Naive thymus-derived CD4-positive, alpha-beta T cell (primary cell): ENCODE measurements around the gene FALEC. TPM values are rescaled to one million over a fixed set of nuclear protein-coding genes. Genes with fewer than 3 reads are reported as not detected.
A peak's percentile ranks its signal among the peaks of the same experiment; 100 is the strongest.

ENCODE experiments used
- ATAC-seq: fragments of 150-1000 bp; cut with Tn5 transposase; 2 replicates; pipeline ENCODE4 v1.10.0; 2021; ENCODE audit warnings: mild to moderate bottlenecking, moderate library complexity
- CTCF ChIA-PET: fragments of 350-600 bp; sonication (Branson Sonifier 250); formaldehyde crosslinking; loops from one replicate; lab custom pipeline; 2021; ENCODE audit warnings: antibody characterized with exemption; lab: Charles Lee
- POLR2A ChIA-PET: fragments of 350-600 bp; sonication (Branson Sonifier 250); formaldehyde crosslinking; loops from one replicate; lab custom pipeline; 2021; ENCODE audit warnings: antibody characterized with exemption, inconsistent platforms; lab: Charles Lee
- DNase-seq, 9 donors: peaks; one replicate each; pipeline versions ENCODE4 v3.0.0 to v3.0.0-alpha.2; 2020 to 2022; ENCODE audit warnings: mixed read lengths in 1 of 9
- H3K27ac ChIP-seq: one replicate; pipeline ENCODE4 v1.7.0; 2013; ENCODE audit warnings: mild to moderate bottlenecking, low read depth, low read length, moderate library complexity
- H3K27me3 ChIP-seq, 2 donors: one replicate each; pipeline ENCODE4 v1.7.0; 2013; ENCODE audit warnings: low read length in 2 of 2, mild to moderate bottlenecking in 2 of 2, moderate library complexity in 2 of 2; ENCODE audit not compliant: control insufficient read depth in 2 of 2, insufficient read depth in 2 of 2
- H3K36me3 ChIP-seq, 3 experiments: 1 replicate in 2 of 3; 2 replicates in 1 of 3; pipeline ENCODE4 v1.7.0; 2013; ENCODE audit warnings: low read length in 3 of 3, mild to moderate bottlenecking in 3 of 3, moderate library complexity in 1 of 3; ENCODE audit not compliant: insufficient read depth in 3 of 3, control insufficient read depth in 2 of 3
- H3K4me1 ChIP-seq, 2 donors: one replicate each; pipeline ENCODE4 v1.7.0; 2013; ENCODE audit warnings: low read length in 2 of 2, mild to moderate bottlenecking in 2 of 2, moderate library complexity in 1 of 2; ENCODE audit not compliant: control insufficient read depth in 2 of 2, insufficient read depth in 2 of 2
- H3K4me3 ChIP-seq: 2 replicates; pipeline ENCODE4 v1.7.0; 2013; ENCODE audit warnings: mild to moderate bottlenecking, low read length
- H3K9me3 ChIP-seq, 3 experiments: 1 replicate in 2 of 3; 2 replicates in 1 of 3; pipeline ENCODE4 v1.7.0; 2013; ENCODE audit warnings: low read length in 3 of 3; ENCODE audit not compliant: control insufficient read depth in 2 of 3
- H3K27ac Mint-ChIP-seq, 9 donors: one replicate each; pipeline ENCODE4 v1.8.0; 2020 to 2022; ENCODE audit warnings: mixed read lengths in 9 of 9, mild to moderate bottlenecking in 8 of 9, moderate library complexity in 5 of 9, inconsistent platforms in 2 of 9
- H3K27me3 Mint-ChIP-seq, 5 donors: one replicate each; pipeline ENCODE4 v1.8.0; 2021 to 2022; ENCODE audit warnings: mixed read lengths in 5 of 5, mild to moderate bottlenecking in 1 of 5
- H3K36me3 Mint-ChIP-seq, 5 donors: one replicate each; pipeline ENCODE4 v1.8.0; 2020 to 2022; ENCODE audit warnings: mixed read lengths in 5 of 5, mild to moderate bottlenecking in 3 of 5, inconsistent platforms in 1 of 5
- H3K4me1 Mint-ChIP-seq, 7 donors: one replicate each; pipeline ENCODE4 v1.8.0; 2020 to 2022; ENCODE audit warnings: mixed read lengths in 7 of 7, mild to moderate bottlenecking in 3 of 7, inconsistent platforms in 1 of 7
- H3K4me3 Mint-ChIP-seq, 10 donors: one replicate each; pipeline ENCODE4 v1.8.0; 2020 to 2022; ENCODE audit warnings: mild to moderate bottlenecking in 10 of 10, mixed read lengths in 10 of 10, moderate library complexity in 6 of 10, inconsistent platforms in 2 of 10
- H3K9me3 Mint-ChIP-seq, 11 donors: one replicate each; pipeline ENCODE4 v1.8.0; 2020 to 2022; ENCODE audit warnings: mixed read lengths in 11 of 11, mild to moderate bottlenecking in 4 of 11, inconsistent platforms in 1 of 11, moderate library complexity in 1 of 11
- intact Hi-C, 2 donors: fragments of 100-400 bp; cut with micrococcal nuclease; formaldehyde crosslinking; loops; one replicate each; pipeline ENCODE4 v1.15.1; 2023
- polyA plus RNA-seq, 2 donors: library from polyadenylated mRNA; unstranded; fragments of 300-500 nt; fragmentation: Illumina TruSeq; gene quantifications; one replicate each; pipeline ENCODE4 v1.2.3, GENCODE V29; 2021
- total RNA-seq, 6 experiments: library from RNA in 5 of 6; stranded (reverse) in 5 of 6; gene quantifications; 1 replicate in 5 of 6; 2 replicates in 1 of 6; pipeline ENCODE4 v1.2.3 and lab custom pipeline; 2021 to 2026

Gene FALEC
- total and polyA plus RNA-seq, 7 experiments from 2014 or later, result 0.44 to 2.5 (median 0.76) TPM; not detected in 4

DNA sequence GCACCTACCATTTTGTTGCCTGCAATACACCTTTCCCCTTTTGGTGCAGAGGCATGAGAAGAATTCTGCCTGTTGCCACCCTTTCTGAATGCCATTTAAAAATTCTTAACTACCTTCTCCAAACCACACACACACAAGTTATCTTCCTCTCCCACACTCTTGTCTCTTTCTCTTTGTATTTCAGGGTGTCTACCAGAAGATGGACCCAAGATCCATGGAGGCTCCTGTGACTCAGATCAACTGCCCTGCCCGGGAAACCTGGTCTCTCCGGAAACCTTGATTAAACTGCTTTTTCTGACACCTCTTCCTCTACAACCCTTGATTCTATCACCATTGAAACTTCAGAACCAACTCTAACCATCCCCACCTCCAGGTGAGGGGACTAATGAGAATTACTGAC is 30.7 kb upstream of the FALEC start:
- Mint-ChIP-seq H3K27ac (peak overlapping the region in 4 of 9 donors; percentile 4 to 56 (median 16)), H3K4me3 (peak overlapping the region in 7 of 10 donors; percentile 0 to 66 (median 54)), H3K4me1 (peaks cover 5 to 26% (median 21%) of the 10 kb centered on the region in 7 donors), H3K36me3 (peaks cover 0 to 7% (median 4%) of the 10 kb centered on the region in 5 donors), H3K9me3 (peaks cover 0 to 2% (median 0%) of the 10 kb centered on the region in 11 donors), H3K27me3 (no peaks in the 10 kb centered on the region)
- Histone ChIP-seq H3K27ac (no peak overlapping the region), H3K36me3 (peaks cover 0 to 10% (median 0%) of the 10 kb centered on the region in 3 experiments), H3K4me3 (no peak overlapping the region), H3K4me1 (peaks cover 4 to 8% of the 10 kb centered on the region in 2 donors), H3K27me3 (no peaks in the 10 kb centered on the region), H3K9me3 (no peaks in the 10 kb centered on the region)
- POLR2A ChIA-PET, result interaction anchor here (0.9 to 1.4 kb wide), 2 partner anchors 14 to 145 kb away, joined by 3 to 4 read pairs; partner anchors contain the start of gene ENSA
- no peak for DNase-seq
- no peak for ATAC-seq
- intact Hi-C loops, result loop anchor here (5.0 to 10.0 kb wide), 2 partner anchors 77 to 490 kb away; partner anchors contain the start of gene CERS2 (in 1 of the 2)
- CTCF ChIA-PET, result no interaction called here

DNA sequence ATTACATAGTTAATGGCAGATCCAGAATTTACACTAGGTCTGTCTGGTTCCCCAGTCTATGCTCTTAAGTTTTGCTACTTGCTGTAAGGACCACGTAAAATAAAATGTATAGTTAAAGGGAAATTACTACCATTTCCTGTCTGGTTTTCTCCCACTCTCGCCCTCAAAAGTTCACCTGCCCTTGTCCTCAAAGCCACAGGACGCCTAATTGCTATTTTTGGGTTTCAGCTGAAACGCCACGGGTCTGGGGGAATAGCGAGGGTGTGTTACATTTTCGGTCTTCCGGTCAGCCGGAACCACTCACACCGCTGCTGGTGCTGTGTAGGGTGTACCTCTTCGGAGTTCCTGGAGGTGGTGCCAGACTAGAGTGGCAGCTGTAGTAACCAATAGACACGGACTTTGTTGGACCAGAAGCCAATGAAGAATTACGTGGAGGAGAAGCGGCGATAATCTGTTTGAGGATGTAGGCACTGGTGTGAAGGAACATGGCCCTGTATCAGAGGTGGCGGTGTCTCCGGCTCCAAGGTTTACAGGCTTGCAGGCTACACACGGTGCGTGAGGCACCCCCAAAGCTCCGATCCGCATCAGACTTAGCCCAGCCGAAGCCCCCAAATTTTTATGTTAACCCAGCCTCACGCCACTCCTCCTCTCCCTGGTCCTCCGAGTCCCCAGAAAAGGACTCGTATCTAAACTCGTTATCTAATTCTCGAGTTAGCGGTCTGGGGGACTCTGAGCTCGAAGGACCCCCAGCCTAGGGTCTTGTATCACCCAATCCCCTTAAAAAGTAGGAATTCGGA is 28.4 kb upstream of the FALEC start, which contains the start of gene TARS2:
TSS of gene TARS2 (plus strand) at position 454 of the 797 bp plus-strand sequence. CDS start at position 486, 32 bp downstream.
- Histone ChIP-seq H3K36me3 (peaks cover 1 to 27% (median 8%) of the 10 kb centered on the region in 3 experiments), H3K4me3 (peak within 1 kb of the TSS; percentile 95), H3K4me1 (peaks cover 4 to 8% of the 10 kb centered on the region in 2 donors), H3K9me3 (no peaks in the 10 kb centered on the region), H3K27ac (peak within 1 kb of the TSS; percentile 83), H3K27me3 (no peaks in the 10 kb centered on the region)
- Mint-ChIP-seq H3K36me3 (peaks cover 4 to 21% (median 16%) of the 10 kb centered on the region in 5 donors), H3K9me3 (no peaks in the 10 kb centered on the region), H3K27me3 (no peaks in the 10 kb centered on the region), H3K27ac (peak within 1 kb of the TSS; percentile 92 to 100 (median 99)), H3K4me1 (peaks cover 5 to 28% (median 20%) of the 10 kb centered on the region in 7 donors), H3K4me3 (peak within 1 kb of the TSS; percentile 91 to 100 (median 96))
- DNase-seq (peak; percentile 71 to 97 (median 95)), ATAC-seq (peak; percentile 100)
- ChIA-PET POLR2A (interaction anchor here (0.5 to 2.7 kb wide), 13 partner anchors 9 to 509 kb away, joined by 3 to 20 read pairs (median 3); partner anchors contain the start of genes FALEC and RPRD2), CTCF (interaction anchor here (1.0 to 1.1 kb wide), 2 partner anchors 28 to 46 kb away, joined by 3 to 4 read pairs; no protein-coding TSS in a partner anchor)
- intact Hi-C loops, result loop anchor here (1.0 to 10.0 kb wide), 12 partner anchors 23 to 860 kb away; partner anchors contain the start of genes FALEC (in 2 of the 2), ARNT (in 1 of the 2), CERS2 (in 1 of the 2) and ENSA (in 1 of the 2)

DNA sequence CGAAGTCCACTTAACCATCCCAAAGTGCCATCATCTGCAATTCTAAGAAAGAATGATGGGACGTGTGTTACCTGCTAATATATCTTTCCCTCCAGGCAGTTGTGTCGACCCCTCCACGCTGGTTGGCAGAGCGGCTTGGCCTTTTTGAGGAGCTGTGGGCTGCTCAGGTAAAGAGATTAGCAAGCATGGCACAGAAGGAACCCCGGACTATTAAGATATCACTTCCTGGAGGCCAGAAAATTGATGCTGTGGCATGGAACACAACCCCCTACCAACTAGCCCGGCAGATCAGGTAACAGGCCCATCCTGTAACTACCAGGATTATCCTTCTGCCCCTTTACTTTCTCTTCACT is 27.8 kb upstream of the FALEC start:
- ChIA-PET CTCF (interaction anchor here (0.6 to 1.1 kb wide), 2 partner anchors 31 to 45 kb away, joined by 3 to 4 read pairs; no protein-coding TSS in a partner anchor), POLR2A (interaction anchor here (0.6 to 2.7 kb wide), 10 partner anchors 8 to 489 kb away, joined by 3 to 20 read pairs (median 4); partner anchors contain the start of genes FALEC and RPRD2)
- ATAC-seq, result no peak
- H3K4me3 ChIP-seq, result peak overlapping the region; percentile 95
- DNase-seq, result no peak
- H3K36me3 Mint-ChIP-seq, result peaks cover 4 to 21% (median 16%) of the 10 kb centered on the region in 5 donors
- no peaks in the 10 kb centered on the region for H3K27me3 ChIP-seq
- H3K27ac Mint-ChIP-seq, result peak overlapping the region; percentile 92 to 100 (median 99)
- peak overlapping the region; percentile 83 for H3K27ac ChIP-seq
- no peaks in the 10 kb centered on the region for H3K9me3 ChIP-seq
- H3K36me3 ChIP-seq, result peaks cover 5 to 33% (median 8%) of the 10 kb centered on the region in 3 experiments
- peaks cover 5 to 28% (median 20%) of the 10 kb centered on the region in 7 donors for H3K4me1 Mint-ChIP-seq
- peaks cover 4 to 8% of the 10 kb centered on the region in 2 donors for H3K4me1 ChIP-seq
- no peaks in the 10 kb centered on the region for H3K27me3 Mint-ChIP-seq
- intact Hi-C loops, result loop anchor here (1.0 to 10.0 kb wide), 12 partner anchors 23 to 859 kb away; partner anchors contain the start of genes FALEC (in 2 of the 2), ARNT (in 1 of the 2), CERS2 (in 1 of the 2) and ENSA (in 1 of the 2)
- no peaks in the 10 kb centered on the region for H3K9me3 Mint-ChIP-seq
- peak overlapping the region; percentile 91 to 100 (median 96) for H3K4me3 Mint-ChIP-seq

DNA sequence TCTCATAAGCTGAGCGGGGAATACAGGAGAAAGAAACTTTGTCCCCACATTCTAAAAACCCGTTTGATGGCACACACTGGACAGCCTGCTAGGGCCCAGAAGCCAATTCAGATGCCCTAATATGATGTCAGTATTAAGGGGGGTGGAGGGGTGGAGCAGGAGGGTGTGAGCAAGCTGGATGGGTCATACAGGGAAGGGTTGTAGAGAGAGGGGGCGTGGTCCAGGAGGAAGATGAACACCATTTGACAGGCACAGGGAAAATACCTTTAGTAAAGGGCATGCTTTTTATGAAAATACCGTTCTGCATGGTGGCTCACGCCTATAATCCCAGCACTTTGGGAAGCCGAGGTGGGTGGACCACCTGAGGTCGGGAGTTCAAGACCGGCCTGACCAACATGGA is 22.4 kb upstream of the FALEC start:
- CTCF ChIA-PET, result interaction anchor here (0.7 kb wide), 1 partner anchor 31 kb away, joined by 3 read pairs; no protein-coding TSS in a partner anchor
- ATAC-seq, result no peak

DNA sequence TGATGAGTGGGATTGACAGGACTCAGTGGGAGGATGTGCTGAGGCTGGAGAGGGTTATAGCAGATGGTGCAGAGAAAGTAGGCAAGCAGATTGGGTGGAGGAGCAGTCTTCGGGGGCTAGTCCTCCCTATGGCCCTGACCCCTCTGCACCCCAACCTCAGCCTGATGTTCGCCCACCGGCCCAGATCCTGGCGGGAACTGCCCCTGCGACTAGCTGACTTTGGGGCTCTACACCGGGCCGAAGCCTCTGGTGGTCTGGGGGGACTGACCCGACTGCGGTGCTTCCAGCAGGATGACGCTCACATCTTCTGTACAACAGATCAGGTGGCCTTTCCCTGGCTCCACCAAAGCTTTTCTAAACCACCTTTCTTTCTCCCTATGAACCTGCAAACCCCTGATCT is 17.2 kb upstream of the FALEC start:
- peaks cover 3 to 67% (median 14%) of the 10 kb centered on the region in 3 experiments for H3K36me3 ChIP-seq
- H3K27ac ChIP-seq, result no peak overlapping the region
- H3K36me3 Mint-ChIP-seq, result peaks cover 15 to 43% (median 20%) of the 10 kb centered on the region in 5 donors
- POLR2A ChIA-PET, result interaction anchor here (0.6 to 2.0 kb wide), 2 partner anchors 11 to 165 kb away, joined by 3 to 8 read pairs; partner anchors contain the start of gene TARS2
- no peak for DNase-seq
- no peaks in the 10 kb centered on the region for H3K4me1 ChIP-seq
- intact Hi-C loops, result no loop called here
- H3K4me3 ChIP-seq, result no peak overlapping the region
- ATAC-seq, result no peak
- peaks cover 0 to 2% (median 0%) of the 10 kb centered on the region in 11 donors for H3K9me3 Mint-ChIP-seq
- no peaks in the 10 kb centered on the region for H3K27me3 ChIP-seq
- no peaks in the 10 kb centered on the region for H3K9me3 ChIP-seq
- peak overlapping the region in 1 of 9 donors; percentile 48 for H3K27ac Mint-ChIP-seq
- H3K4me3 Mint-ChIP-seq, result no peak overlapping the region
- CTCF ChIA-PET, result no interaction called here
- H3K4me1 Mint-ChIP-seq, result peaks cover 0 to 2% (median 0%) of the 10 kb centered on the region in 7 donors
- no peaks in the 10 kb centered on the region for H3K27me3 Mint-ChIP-seq

More for the DNA sequence above, 22.4 kb upstream of the FALEC start:
- Mint-ChIP-seq H3K27me3 (no peaks in the 10 kb centered on the region), H3K4me3 (no peak overlapping the region), H3K9me3 (no peaks in the 10 kb centered on the region), H3K27ac (no peak overlapping the region), H3K36me3 (peaks cover 10 to 43% (median 27%) of the 10 kb centered on the region in 5 donors), H3K4me1 (peaks cover 5 to 15% (median 11%) of the 10 kb centered on the region in 7 donors)
- Histone ChIP-seq H3K27ac (no peak overlapping the region), H3K36me3 (peaks cover 10 to 71% (median 17%) of the 10 kb centered on the region in 3 experiments), H3K4me1 (peaks cover under 1 to 1% of the 10 kb centered on the region in 2 donors), H3K27me3 (no peaks in the 10 kb centered on the region), H3K4me3 (no peak overlapping the region), H3K9me3 (no peaks in the 10 kb centered on the region)
- no peak for DNase-seq
- intact Hi-C loops, result no loop called here
- POLR2A ChIA-PET, result interaction anchor here (0.9 kb wide), 1 partner anchor 126 kb away, joined by 5 read pairs; no protein-coding TSS in a partner anchor

DNA sequence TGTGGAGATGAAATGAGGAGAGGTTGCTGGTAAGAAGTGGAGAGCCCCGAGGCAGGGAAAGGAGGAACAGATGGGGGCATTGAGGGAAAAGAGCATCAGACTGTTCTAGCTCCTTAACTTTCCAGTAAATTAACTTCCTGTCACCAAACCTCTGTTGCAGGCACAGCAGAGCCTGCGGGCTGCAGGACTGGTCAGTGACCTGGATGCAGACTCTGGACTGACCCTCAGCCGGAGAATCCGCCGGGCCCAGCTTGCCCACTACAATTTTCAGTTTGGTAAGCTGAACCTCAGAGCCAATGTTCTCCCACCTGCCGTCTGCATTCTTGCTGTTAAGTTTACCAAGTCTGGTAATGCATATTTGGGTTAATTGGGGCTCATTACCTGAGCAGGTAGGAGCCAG is 10.1 kb upstream of the FALEC start:
- ChIA-PET CTCF (no interaction called here), POLR2A (interaction anchor here (0.6 kb wide), 1 partner anchor 14 kb away, joined by 5 read pairs; no protein-coding TSS in a partner anchor)
- Mint-ChIP-seq H3K4me1 (peaks cover 0 to 7% (median 0%) of the 10 kb centered on the region in 7 donors), H3K27me3 (no peaks in the 10 kb centered on the region), H3K36me3 (peaks cover 17 to 35% (median 22%) of the 10 kb centered on the region in 5 donors), H3K27ac (no peak overlapping the region), H3K9me3 (peaks cover 0 to 1% (median 0%) of the 10 kb centered on the region in 11 donors), H3K4me3 (no peak overlapping the region)
- Histone ChIP-seq H3K4me1 (no peaks in the 10 kb centered on the region), H3K27ac (no peak overlapping the region), H3K27me3 (no peaks in the 10 kb centered on the region), H3K4me3 (no peak overlapping the region), H3K36me3 (peaks cover 0 to 56% (median 8%) of the 10 kb centered on the region in 3 experiments), H3K9me3 (no peaks in the 10 kb centered on the region)
- DNase-seq, result no peak
- intact Hi-C loops, result no loop called here
- ATAC-seq, result no peak
